Liver (tissue), 9 donors: ENCODE measurements around the gene SLC26A1. TPM values are rescaled to one million over a fixed set of nuclear protein-coding genes. Genes with fewer than 3 reads are reported as not detected.

Experiments
- DNase-seq: peaks from one replicate; pipeline ENCODE4 v3.0.0-alpha.2; 2017; ENCODE audit warnings: low spot score
- H3K27ac ChIP-seq, 2 donors: one replicate each; pipeline ENCODE4 v1.7.0; 2013; ENCODE audit warnings: inconsistent platforms in 2 of 2, low read length in 2 of 2, control low read depth in 1 of 2, low read depth in 1 of 2, mild to moderate bottlenecking in 1 of 2
- H3K27me3 ChIP-seq, 4 donors: one replicate each; pipeline versions ENCODE4 v1.6.1 to v1.7.0; 2013; ENCODE audit warnings: low read length in 3 of 4, inconsistent platforms in 1 of 4, mild to moderate bottlenecking in 1 of 4, moderate library complexity in 1 of 4; ENCODE audit not compliant: control insufficient read depth in 4 of 4, insufficient read depth in 4 of 4
- H3K36me3 ChIP-seq, 4 donors: one replicate each; pipeline versions ENCODE4 v1.6.1 to v1.7.0; 2013; ENCODE audit warnings: low read length in 3 of 4, mild to moderate bottlenecking in 3 of 4, low read depth in 1 of 4, moderate library complexity in 1 of 4; ENCODE audit not compliant: control insufficient read depth in 4 of 4, insufficient read depth in 3 of 4
- H3K4me1 ChIP-seq, 4 donors: one replicate each; pipeline versions ENCODE4 v1.6.1 to v1.7.0; 2013; ENCODE audit warnings: low read length in 3 of 4, mild to moderate bottlenecking in 3 of 4, moderate library complexity in 1 of 4; ENCODE audit not compliant: control insufficient read depth in 4 of 4, insufficient read depth in 4 of 4
- H3K4me3 ChIP-seq, 3 donors: one replicate each; pipeline versions ENCODE4 v1.6.1 to v1.7.0; 2013; ENCODE audit warnings: low read length in 3 of 3, control low read depth in 1 of 3, low read depth in 1 of 3, mild to moderate bottlenecking in 1 of 3
- H3K9ac ChIP-seq, 2 donors: one replicate each; pipeline ENCODE4 v1.7.0; 2013; ENCODE audit warnings: low read length in 2 of 2, mild to moderate bottlenecking in 2 of 2, moderate library complexity in 2 of 2, control low read depth in 1 of 2, low read depth in 1 of 2
- H3K9me3 ChIP-seq, 4 donors: one replicate each; pipeline versions ENCODE4 v1.6.1 to v1.7.0; 2013; ENCODE audit warnings: low read length in 3 of 4; ENCODE audit not compliant: control insufficient read depth in 4 of 4
- ATF3 ChIP-seq: IDR thresholded peaks from 2 replicates; pipeline ENCODE4 v1.6.1; 2016; ENCODE audit warnings: antibody characterized with exemption
- CTCF ChIP-seq: fragments of 150-350 bp; IDR thresholded peaks from 2 replicates; pipeline ENCODE4 v1.5.1; 2017; ENCODE audit warnings: improper control_type of control experiment, low read depth, low read length; ENCODE audit not compliant: missing input control
- EGR1 ChIP-seq, 2 donors: IDR thresholded peaks; 2 replicates each; pipeline ENCODE4 v1.6.1; 2016 to 2018; ENCODE audit warnings: antibody characterized with exemption in 2 of 2, low read depth in 2 of 2
- FOXA1 ChIP-seq: IDR thresholded peaks from 2 replicates; pipeline ENCODE4 v1.6.1; 2016; ENCODE audit warnings: antibody characterized with exemption
- FOXA2 ChIP-seq: IDR thresholded peaks from 2 replicates; pipeline ENCODE4 v1.6.1; 2016; ENCODE audit warnings: antibody characterized with exemption
- HNF4A ChIP-seq, 2 donors: conservative IDR thresholded peaks; 2 replicates each; pipeline ENCODE4 v1.6.1; 2016; ENCODE audit warnings: antibody characterized with exemption in 2 of 2, mild to moderate bottlenecking in 2 of 2
- HNF4G ChIP-seq: IDR thresholded peaks from 2 replicates; pipeline ENCODE4 v1.6.1; 2016; ENCODE audit warnings: antibody characterized with exemption
- JUND ChIP-seq, 2 donors: IDR thresholded peaks; 2 replicates each; pipeline ENCODE4 v1.6.1; 2016; ENCODE audit warnings: antibody characterized with exemption in 2 of 2
- MAX ChIP-seq: IDR thresholded peaks from 2 replicates; pipeline ENCODE4 v1.6.1; 2016; ENCODE audit warnings: antibody characterized with exemption
- NR2F2 ChIP-seq: IDR thresholded peaks from 2 replicates; pipeline ENCODE4 v1.6.1; 2016; ENCODE audit warnings: antibody characterized with exemption
- RAD21 ChIP-seq, 2 donors: IDR thresholded peaks; 2 replicates each; pipeline ENCODE4 v1.6.1; 2016; ENCODE audit warnings: antibody characterized with exemption in 2 of 2, mild to moderate bottlenecking in 2 of 2
- REST ChIP-seq: IDR thresholded peaks from 2 replicates; pipeline ENCODE4 v1.6.1; 2016; ENCODE audit warnings: antibody characterized with exemption, mild to moderate bottlenecking
- RXRA ChIP-seq, 2 donors: IDR thresholded peaks; 2 replicates each; pipeline ENCODE4 v1.6.1; 2017 to 2018; ENCODE audit warnings: antibody characterized with exemption in 2 of 2, mild to moderate bottlenecking in 1 of 2
- SP1 ChIP-seq: IDR thresholded peaks from 2 replicates; pipeline ENCODE4 v1.6.1; 2018; ENCODE audit warnings: antibody characterized with exemption, mild to moderate bottlenecking
- TAF1 ChIP-seq: conservative IDR thresholded peaks from 2 replicates; pipeline ENCODE4 v1.6.1; 2016; ENCODE audit warnings: antibody characterized with exemption, mild to moderate bottlenecking
- YY1 ChIP-seq: IDR thresholded peaks from 2 replicates; pipeline ENCODE4 v1.6.1; 2016; ENCODE audit warnings: antibody characterized with exemption, mild to moderate bottlenecking
- ZBTB33 ChIP-seq: IDR thresholded peaks from 2 replicates; pipeline ENCODE4 v1.6.1; 2016; ENCODE audit warnings: antibody characterized with exemption
- WGBS: extraction: QIAGEN DNeasy Blood & Tissue Kit; methylation state at CpG from one replicate; pipeline ENCODE4 v1.1.7; 2013; 5-methylcytosine and 5-hydroxymethylcytosine counted together
- polyA plus RNA-seq, 2 donors: library from polyadenylated mRNA; stranded (reverse) in 1 of 2; unstranded in 1 of 2; fragments of 200-250 nt in 1 of 2; fragments of >200 nt in 1 of 2; fragmentation: Nextera tagmentation in 1 of 2; extraction: Ambion mirVana in 1 of 2; gene quantifications; one replicate each; pipeline versions ENCODE4 v1.2.1 to v1.2.3, GENCODE V29; 2013 to 2015
- total RNA-seq, 2 donors: library from RNA; depleted of rRNA; stranded (reverse); fragments of >200 nt; gene quantifications; one replicate each; pipeline ENCODE4 v1.2.3, GENCODE V29; 2014
- donor health status: healthy.
- donor health status: healthy.
- donor health status: healthy.
- donor health status: healthy.
- donor health status: healthy.

SLC26A1 gene
- total and polyA plus RNA-seq, 4 donors, result 5.1 to 41.0 (median 26.3) TPM

GRCh38 chr4:1014291-1015167, 21.3 kb upstream of the SLC26A1 start:
- Histone ChIP-seq H3K27ac (no peak overlapping the region), H3K9me3 (no peaks in the 10 kb centered on the region), H3K4me1 (peaks cover 19 to 27% (median 26%) of the 10 kb centered on the region in 4 donors), H3K4me3 (no peak overlapping the region), H3K9ac (no peak overlapping the region), H3K36me3 (peaks cover 0 to 7% (median 0%) of the 10 kb centered on the region in 4 donors), H3K27me3 (no peaks in the 10 kb centered on the region)
- DNase-seq, result no peak
- no peak for TF ChIP-seq HNF4G
- TF ChIP-seq TAF1, result no peak
- TF ChIP-seq SP1, result no peak
- no peak for TF ChIP-seq EGR1 (IDR thresholded peaks at IDR 0.05; ENCODE audit: low read depth in 2 of 2)
- TF ChIP-seq NR2F2, result no peak
- TF ChIP-seq RAD21 (IDR thresholded peaks at IDR 0.05), result no peak
- no peak for TF ChIP-seq RXRA (IDR thresholded peaks at IDR 0.05)
- TF ChIP-seq FOXA1, result no peak
- no peak for TF ChIP-seq YY1
- TF ChIP-seq FOXA2, result no peak
- no peak for TF ChIP-seq ATF3
- TF ChIP-seq ZBTB33, result no peak
- TF ChIP-seq REST, result no peak
- TF ChIP-seq CTCF, result no peak
- no peak for TF ChIP-seq JUND (IDR thresholded peaks at IDR 0.05)
- no peak for TF ChIP-seq MAX
- TF ChIP-seq HNF4A (conservative IDR thresholded peaks at IDR 0.05), result no peak
- 83% methylated on average over 36 of the region's 36 CpGs for WGBS
